Measurements from ENCODE around the gene SPATA3. TPM values are rescaled to one million over a fixed set of nuclear protein-coding genes. Genes with fewer than 3 reads are reported as not detected.
"Not testable (repeated sequence)": the region's sequence is repeated elsewhere in the genome, so short reads cannot be mapped to it uniquely, and the experiment has no call there.

The SPATA3 gene
- polyA plus RNA-seq, 2 of the 4 experiments (the other 2 are of a cell fraction), result not detected

DNA sequence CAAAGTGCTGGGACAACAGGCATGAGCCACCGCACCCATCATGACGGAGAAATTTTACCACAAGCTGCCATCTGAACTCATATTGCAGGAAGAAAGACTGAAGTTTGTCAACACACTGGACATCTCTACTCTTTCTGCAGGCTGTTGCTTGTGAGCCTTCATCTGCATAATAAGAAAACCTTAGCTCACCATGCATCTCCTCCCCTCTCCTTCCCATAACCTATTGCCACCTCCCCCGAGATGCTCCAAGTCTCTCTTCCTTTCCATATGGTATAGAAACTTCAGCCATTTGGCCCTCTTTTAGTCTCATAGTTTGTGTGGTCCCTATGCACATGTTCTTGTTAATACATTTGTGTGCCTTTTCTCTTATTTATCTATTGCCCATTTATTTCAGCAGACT, 22.3 kb downstream of the SPATA3 start:
- Histone ChIP-seq H3K4me1 (no peaks in the 10 kb centered on the region), H3K4me3 (no peak overlapping the region), H3K9me3 (no peaks in the 10 kb centered on the region), H3K27ac (no peak overlapping the region), H3K4me2 (no peak overlapping the region)
- ATAC-seq (no peak), FAIRE-seq (no peak), DNase-seq (ENCODE audit: low read depth in 1 of 2, low spot score in 1 of 2) (no peak)
- CTCF ChIA-PET, result interaction anchor here (1.5 kb wide), 1 partner anchor 35 kb away, joined by 5 read pairs; no protein-coding TSS in a partner anchor
- TF ChIP-seq KDM1A (IDR thresholded peaks at IDR 0.05; ENCODE audit: low read depth) (no peak), CHD4 (IDR thresholded peaks at IDR 0.05; ENCODE audit: borderline replicate concordance) (no peak), BHLHE40 (IDR thresholded peaks at IDR 0.05; ENCODE audit: low read depth, low read length) (no peak), CBX2 (IDR thresholded peaks at IDR 0.05; ENCODE audit: borderline replicate concordance, low read depth) (no peak), KDM5A (IDR thresholded peaks at IDR 0.05) (no peak), MAFK (IDR thresholded peaks at IDR 0.05; ENCODE audit: partially characterized antibody) (no peak), HOXB5 (CRISPR knock-in tag; IDR thresholded peaks at IDR 0.05) (no peak), POLR2AphosphoS2 (conservative IDR thresholded peaks at IDR 0.05; ENCODE audit: low read length) (no peak), RFX5 (IDR thresholded peaks at IDR 0.05) (no peak), ZC3H11A (IDR thresholded peaks at IDR 0.05) (no peak), FOSL2 (IDR thresholded peaks at IDR 0.05) (no peak), FOSL2 (CRISPR knock-in tag; IDR thresholded peaks at IDR 0.05) (no peak), CEBPB (IDR thresholded peaks at IDR 0.05) (no peak), PHF8 (IDR thresholded peaks at IDR 0.05; ENCODE audit: borderline replicate concordance, low read depth) (no peak), RAD21 (conservative IDR thresholded peaks at IDR 0.05 in 1 of 2, IDR thresholded peaks at IDR 0.05 in 1 of 2) (no peak), CHD2 (IDR thresholded peaks at IDR 0.05; ENCODE audit: low read length, partially characterized antibody) (no peak)
- TF ChIP-seq, protein P1, sequence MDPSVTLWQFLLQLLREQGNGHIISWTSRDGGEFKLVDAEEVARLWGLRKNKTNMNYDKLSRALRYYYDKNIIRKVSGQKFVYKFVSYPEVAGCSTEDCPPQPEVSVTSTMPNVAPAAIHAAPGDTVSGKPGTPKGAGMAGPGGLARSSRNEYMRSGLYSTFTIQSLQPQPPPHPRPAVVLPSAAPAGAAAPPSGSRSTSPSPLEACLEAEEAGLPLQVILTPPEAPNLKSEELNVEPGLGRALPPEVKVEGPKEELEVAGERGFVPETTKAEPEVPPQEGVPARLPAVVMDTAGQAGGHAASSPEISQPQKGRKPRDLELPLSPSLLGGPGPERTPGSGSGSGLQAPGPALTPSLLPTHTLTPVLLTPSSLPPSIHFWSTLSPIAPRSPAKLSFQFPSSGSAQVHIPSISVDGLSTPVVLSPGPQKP (IDR thresholded peaks at IDR 0.05; ENCODE audit: low read depth, low read length), result no peak
- TF ChIP-seq, protein P2, sequence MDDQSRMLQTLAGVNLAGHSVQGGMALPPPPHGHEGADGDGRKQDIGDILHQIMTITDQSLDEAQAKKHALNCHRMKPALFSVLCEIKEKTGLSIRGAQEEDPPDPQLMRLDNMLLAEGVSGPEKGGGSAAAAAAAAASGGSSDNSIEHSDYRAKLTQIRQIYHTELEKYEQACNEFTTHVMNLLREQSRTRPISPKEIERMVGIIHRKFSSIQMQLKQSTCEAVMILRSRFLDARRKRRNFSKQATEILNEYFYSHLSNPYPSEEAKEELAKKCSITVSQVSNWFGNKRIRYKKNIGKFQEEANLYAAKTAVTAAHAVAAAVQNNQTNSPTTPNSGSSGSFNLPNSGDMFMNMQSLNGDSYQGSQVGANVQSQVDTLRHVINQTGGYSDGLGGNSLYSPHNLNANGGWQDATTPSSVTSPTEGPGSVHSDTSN (IDR thresholded peaks at IDR 0.05), result no peak
- POLR2A ChIA-PET, result no interaction called here
- 83% methylated on average over 3 of the region's 3 CpGs for WGBS (ENCODE audit: missing lambda C conversion rate)

DNA sequence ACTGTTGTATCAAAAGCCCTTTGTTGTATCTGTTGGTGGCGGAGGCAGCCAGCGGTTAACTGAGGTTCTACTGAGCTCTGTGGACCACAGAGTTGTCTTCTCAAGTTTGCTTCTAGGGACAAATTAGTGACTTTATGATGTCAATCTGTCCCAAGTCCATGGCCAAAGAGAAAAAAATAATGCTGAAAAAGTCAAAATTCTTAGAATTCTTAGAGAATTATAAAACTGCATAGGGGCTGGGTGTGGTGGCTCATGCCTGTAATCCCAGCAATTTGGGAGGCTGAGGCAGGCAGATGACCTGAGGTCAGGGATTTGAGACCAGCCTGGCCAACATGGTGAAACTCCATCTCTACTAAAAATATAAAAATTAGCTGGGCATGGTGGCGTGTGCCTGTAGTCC, 29.1 kb downstream of the SPATA3 start:
- H3K27ac ChIP-seq; ATAC-seq; H3K4me2 ChIP-seq; H3K4me3 ChIP-seq; DNase-seq (ENCODE audit: low read depth in 1 of 2, low spot score in 1 of 2); FAIRE-seq; H3K4me1 ChIP-seq; H3K9me3 ChIP-seq; POLR2A ChIA-PET: not testable (repeated sequence)
- CTCF ChIA-PET, result interaction anchor here (1.0 kb wide), 1 partner anchor 37 kb away, joined by 3 read pairs; no protein-coding TSS in a partner anchor
- WGBS (ENCODE audit: missing lambda C conversion rate), result 96% methylated on average over 3 of the region's 3 CpGs

DNA sequence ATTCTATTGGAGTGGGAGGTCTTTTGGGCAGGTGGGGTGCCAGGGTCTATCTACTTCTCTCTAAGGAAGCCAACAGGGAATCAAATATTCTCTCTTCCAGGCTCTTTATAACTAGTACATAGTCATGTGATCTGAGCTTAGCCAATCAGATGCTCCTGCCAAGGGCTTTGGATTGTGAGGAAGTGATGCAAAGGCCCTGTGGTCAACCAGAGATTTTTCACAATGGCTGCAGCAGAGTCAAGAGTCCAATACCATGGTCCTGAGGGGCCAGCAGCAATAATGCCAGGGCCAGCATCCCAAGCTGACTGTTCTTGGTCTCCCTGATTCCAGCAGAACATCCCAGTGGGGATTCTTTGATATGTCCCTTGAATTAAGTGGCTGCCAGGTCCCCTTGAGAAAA, 33.0 kb downstream of the SPATA3 start:
- FAIRE-seq, result no peak
- H3K9me3 ChIP-seq, result no peaks in the 10 kb centered on the region
- ChIA-PET POLR2A (no interaction called here), CTCF (interaction anchor here (2.9 kb wide), 1 partner anchor 24 kb away, joined by 10 read pairs; no protein-coding TSS in a partner anchor)
- no peak for DNase-seq (ENCODE audit: low read depth in 1 of 2, low spot score in 1 of 2)
- no peak overlapping the region for H3K27ac ChIP-seq
- no peak overlapping the region for H3K4me2 ChIP-seq
- no peak for ATAC-seq
- H3K4me3 ChIP-seq, result no peak overlapping the region
- peaks cover 8% of the 10 kb centered on the region for H3K4me1 ChIP-seq
- TF ChIP-seq JUN (IDR thresholded peaks at IDR 0.05) (no peak), KDM1A (IDR thresholded peaks at IDR 0.05; ENCODE audit: low read depth) (0 out of 2 replicates have a peak, but pooled peaks have one; percentile 24)

DNA sequence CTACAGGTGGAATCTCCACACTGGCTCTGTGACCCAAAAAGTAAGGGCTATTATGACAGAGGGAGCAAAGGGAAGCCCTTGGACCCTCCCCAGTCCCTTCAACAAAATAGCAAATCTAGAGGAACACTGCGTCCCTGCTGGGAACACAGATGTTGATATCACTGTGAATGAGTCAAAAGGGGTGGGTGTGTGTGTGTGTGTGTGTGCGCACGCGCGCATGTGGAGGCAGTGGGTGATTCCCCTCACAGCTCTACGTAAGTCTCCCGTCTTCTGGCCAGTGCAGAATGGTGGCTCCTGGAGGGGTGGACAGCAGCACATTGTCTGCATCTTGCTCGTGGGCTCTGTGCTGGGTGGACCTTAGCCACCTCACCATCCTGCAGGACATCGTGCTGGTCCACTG, 33.6 kb downstream of the SPATA3 start:
- ChIA-PET POLR2A (no interaction called here), CTCF (interaction anchor here (0.7 to 4.6 kb wide), 3 partner anchors 18 to 42 kb away, joined by 3 to 17 read pairs (median 3); no protein-coding TSS in a partner anchor)
- peaks cover 15% of the 10 kb centered on the region for H3K4me1 ChIP-seq
- DNase-seq (ENCODE audit: low read depth in 1 of 2, low spot score in 1 of 2), result no peak
- no peak for FAIRE-seq
- H3K9me3 ChIP-seq, result no peaks in the 10 kb centered on the region
- WGBS (ENCODE audit: missing lambda C conversion rate), result 87% methylated on average over 9 of the region's 9 CpGs
- no peak for TF ChIP-seq KDM5A (IDR thresholded peaks at IDR 0.05)
- no peak for TF ChIP-seq HOXA7 (CRISPR knock-in tag; IDR thresholded peaks at IDR 0.05)
- TF ChIP-seq EHMT2 (IDR thresholded peaks at IDR 0.05; ENCODE audit: low read depth), result no peak
- no peak for ATAC-seq
- no peak overlapping the region for H3K4me3 ChIP-seq
- no peak overlapping the region for H3K27ac ChIP-seq
- no peak overlapping the region for H3K4me2 ChIP-seq
